Middle frontal gyrus (tissue), 1 donor: ENCODE measurements around the gene NPVF.

ENCODE experiments used
- DNase-seq: peaks from one replicate; pipeline ENCODE4 v3.0.0-alpha.2; 2015; ENCODE audit warnings: low spot score; ENCODE audit errors: extremely low spot score

Gene NPVF, protein sequence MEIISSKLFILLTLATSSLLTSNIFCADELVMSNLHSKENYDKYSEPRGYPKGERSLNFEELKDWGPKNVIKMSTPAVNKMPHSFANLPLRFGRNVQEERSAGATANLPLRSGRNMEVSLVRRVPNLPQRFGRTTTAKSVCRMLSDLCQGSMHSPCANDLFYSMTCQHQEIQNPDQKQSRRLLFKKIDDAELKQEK

DNA sequence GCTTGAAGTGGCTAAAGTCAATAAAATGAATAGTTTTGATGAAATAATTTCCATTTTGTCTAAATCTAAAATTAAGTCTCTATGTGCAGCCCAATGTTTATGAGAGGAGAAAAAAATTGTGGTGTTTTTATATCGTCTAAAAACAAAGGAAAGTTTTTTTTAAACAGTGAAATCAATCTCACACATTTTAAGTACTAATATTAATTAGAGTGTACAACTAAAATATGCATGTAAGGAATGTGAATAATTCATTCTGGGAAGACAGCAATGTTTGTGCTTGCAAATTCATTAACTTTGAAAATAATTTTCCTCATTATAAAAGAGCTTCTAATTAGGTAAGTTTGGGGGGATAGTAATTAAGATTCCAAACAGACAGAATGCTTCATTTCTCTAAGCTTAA lies at the start of gene NPVF:
TSS of gene NPVF (minus strand) at position 101 of the 400 bp plus-strand sequence. CDS start at position 54, 47 bp downstream.
- DNase-seq, result no peak

DNA sequence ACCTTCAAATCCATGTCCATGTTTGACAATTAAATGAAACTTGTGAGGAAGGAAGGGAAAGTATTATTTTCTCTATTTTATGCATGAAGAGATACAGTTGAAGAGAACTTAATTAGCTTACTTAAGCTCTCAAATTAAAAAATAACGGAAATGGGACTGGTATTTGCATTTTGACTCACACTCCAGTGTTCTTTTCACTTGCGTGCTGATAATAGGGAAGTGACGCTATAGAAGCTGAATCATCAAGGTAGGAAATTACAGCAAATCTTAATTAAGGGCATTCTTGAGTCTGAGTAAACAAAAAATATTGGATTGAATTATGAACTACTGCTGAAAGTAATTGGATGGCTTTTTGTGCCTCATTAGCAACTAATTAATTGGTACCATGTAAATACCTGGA lies 44.0 kb upstream of the NPVF start:
- DNase-seq, result no peak

DNA sequence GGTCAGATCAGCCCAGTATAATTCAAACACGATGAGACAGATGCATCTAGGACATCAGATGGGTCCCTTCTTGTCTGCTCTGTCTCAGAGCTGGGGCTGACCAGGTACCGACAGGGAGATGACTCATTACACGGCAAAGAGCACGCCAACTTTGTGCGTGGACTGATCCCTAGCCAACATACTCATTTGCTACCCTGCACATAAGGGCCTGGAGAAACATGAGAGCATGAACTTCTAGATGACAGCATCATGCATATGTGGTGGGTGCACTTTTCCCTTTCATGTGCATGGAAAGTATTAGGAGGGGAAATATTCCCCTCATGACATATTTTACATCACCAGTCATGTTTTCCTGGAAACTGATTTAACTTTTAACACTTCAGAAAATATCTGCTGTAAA lies 35.1 kb upstream of the NPVF start:
- DNase-seq, result no peak

DNA sequence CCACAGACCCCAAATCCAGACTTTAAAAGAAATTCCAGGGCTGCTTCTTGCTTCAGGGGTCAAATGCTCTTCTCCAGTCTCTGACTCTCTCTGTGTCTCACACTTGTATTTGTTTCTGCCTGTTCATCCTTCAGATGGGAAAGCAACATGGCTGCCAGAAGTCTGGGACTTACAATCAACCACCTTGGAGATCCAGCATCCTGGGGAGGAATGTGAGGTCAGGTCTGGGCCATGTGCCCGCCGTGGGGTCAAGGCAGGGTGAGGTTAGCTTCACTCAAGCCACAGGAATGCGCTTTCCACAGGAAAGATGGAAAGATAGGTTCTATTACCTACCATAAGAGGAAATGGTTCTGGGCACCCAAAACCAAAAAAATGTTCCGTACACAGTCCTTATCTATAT lies 34.3 kb upstream of the NPVF start:
- DNase-seq, result no peak

DNA sequence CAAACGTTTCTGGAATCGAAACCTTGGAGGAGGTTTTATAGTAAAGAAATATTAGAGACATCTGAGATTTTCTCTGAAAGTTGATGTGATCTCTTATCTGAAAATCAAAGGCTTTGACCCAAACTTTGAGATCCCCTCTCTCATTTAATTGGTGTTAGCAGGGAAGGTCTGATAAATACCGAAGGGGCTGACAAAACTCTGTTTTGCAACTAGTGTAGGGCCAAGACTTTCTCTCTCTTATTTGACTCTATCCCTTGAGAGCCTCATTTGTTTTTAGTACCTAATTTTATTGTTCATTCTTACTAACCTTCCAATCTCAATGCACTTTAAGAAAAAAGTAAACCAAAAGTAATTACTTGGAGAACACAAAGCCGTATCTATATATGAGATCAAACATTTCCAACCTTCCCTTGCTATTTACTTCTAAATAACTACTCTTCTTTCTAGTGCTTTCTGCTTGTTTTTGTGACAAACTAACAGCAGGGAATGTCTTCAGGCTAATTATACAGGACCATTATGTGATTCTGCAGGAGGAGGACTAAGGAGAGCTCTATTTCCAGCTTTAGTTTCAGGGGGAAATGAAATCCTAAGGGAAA lies 33.4 kb upstream of the NPVF start:
- no peak for DNase-seq

DNA sequence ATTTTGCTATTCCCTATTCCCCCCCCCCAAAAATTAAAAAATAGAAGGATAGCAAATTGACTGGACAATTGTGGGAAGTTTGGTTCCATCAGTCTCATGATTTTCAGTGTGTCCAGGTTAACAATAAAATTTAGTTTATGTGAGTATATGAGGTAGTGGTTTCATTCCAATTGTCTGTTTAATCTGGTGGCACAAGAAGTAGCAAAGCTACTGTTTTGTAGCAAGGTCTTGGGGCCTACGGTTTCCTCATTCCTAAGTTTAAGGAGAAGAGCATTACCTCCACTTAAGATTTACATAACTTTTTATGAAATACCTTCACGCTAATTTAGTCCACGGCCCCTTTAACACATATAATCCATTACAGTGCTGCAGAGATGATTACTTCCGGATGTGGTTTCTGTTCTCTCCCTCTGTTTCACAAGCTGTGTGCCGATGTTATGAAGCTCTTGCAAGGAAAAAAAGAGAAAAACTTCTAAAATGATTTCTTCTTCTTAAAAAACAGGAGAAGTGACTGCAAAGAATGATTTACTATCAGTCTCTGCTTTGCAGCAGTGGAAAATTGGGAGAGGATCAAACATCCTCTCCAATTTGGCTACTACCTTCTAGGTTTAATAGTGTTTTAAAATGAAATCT lies 32.7 kb upstream of the NPVF start:
- no peak for DNase-seq

DNA sequence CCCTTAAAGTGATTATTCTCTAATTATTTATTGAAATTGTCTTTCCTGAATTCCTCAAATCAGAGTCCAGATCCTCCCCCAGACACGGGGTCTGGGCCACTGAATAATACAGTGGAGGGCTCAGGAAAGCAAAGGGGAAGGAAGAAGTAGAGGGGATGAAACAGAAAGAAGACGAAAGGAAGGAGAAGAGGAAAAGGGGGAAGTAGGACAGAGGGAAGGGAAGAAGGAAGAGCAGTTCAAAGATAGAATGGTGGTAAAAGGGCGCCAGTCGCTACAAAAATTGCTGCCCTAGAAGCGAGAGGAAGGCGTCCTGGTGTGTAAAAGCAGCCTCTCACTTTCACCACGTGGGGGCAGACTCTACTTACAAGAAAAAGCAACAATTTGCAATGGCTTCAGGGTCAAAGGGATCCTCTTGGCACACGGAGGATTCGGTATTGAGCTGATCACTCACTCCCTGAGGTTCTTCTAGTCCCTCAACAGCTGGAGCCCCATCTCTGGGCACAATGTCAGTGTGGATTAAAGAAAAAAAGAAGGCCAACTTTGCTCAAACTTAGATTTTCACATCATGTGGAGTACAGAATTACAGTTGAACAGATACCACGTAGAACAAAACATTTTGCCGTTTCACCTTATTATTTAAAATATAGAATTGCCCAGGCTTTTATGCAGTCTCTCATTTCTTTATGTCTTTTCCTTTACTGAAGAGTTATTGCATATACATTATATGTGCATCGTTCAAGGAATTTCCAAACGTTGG lies 31.4 kb upstream of the NPVF start:
- DNase-seq, result peak; percentile 30

DNA sequence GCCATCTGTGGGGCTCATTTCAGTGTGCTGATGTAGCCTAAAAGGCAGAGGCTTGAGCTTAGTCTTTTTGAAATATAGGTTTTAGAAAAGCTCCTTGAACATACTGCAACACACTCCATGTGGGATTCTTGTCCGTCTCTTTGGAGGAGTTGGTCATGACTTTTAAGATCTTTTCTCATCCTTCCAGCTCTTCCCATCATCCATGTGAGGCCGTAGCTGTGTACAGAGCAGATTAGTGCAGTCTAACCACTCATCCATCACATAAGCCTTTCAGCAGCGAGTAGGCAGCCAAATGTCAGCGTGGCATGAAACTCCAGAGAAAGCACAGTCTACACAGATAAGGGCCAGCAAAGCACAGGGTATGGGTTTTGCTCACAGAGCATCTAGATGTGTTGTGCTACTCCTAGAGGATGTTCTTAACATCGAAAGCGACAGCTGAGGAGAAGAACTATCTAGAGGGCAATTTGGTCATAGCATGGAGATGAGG lies 28.1 kb upstream of the NPVF start:
- no peak for DNase-seq

DNA sequence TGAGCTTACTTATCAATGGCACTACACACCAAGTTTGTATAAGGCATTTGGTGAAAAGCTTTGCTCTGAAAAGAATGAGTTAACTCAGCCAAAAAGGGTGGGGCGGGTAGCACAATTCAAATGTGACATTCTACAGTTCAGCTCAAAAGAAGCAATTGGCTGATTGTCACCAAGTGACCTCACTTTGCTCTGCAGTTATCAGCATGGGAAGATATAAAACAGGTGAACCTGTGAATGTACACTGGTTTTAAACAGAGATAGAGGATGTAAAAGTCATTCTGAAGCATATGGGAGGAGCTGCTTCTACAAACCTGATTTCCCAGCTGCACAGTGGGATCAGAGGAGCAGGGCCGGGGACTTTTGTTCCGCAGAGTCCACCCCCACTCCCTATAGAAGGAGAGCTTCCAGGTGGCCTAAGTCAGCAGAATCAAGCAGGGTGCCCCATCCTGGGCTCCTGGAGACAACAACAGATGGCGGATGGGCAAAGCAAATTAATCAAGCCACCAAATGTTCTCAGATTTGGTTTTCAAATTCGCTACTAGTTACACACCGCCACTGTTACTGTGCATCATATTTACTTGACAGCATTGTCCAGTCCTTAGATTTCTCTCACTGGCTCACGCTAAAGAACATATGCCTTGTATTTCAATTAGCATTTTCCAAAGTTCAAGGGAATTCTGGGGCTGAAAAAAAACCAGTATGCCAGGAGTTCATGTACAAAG lies 27.5 kb upstream of the NPVF start:
- no peak for DNase-seq

DNA sequence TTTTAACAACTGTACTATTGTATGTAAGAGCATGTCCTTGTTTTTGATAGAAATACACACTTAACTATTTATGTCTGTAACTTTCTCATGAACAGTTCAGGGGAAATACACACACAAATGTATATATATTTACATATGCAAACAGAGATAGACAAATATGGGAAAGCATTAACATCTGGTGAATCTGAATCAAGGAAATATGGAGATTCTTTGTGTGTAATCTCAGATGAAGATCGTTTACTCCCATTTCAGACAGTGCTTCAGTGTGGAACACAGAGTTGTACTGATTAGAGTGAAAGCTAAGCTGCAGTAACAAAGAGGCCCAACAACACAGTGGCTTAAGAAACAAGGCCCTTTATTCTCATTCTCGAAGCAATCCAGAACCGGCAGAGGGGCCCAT lies 26.3 kb upstream of the NPVF start:
- DNase-seq, result no peak

DNA sequence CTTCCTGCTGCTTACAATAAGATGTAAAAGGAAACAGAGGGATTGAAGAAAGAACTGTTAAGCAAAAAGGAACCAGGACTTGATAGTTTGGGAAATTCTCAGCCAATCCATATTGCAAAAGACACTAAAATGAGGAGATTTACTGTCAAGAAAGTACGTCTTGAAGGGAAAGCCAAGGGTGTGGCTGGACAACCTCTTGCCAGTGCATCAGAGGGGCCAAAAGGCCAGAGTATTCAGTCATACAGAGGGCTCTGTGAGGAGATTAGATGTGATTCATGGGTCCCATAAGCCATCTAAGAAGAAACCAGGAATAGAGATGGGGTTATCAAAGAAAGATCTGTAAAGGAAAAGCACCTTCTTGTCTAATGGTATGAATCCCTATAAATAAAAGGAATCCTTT lies 25.4 kb upstream of the NPVF start:
- DNase-seq, result no peak

DNA sequence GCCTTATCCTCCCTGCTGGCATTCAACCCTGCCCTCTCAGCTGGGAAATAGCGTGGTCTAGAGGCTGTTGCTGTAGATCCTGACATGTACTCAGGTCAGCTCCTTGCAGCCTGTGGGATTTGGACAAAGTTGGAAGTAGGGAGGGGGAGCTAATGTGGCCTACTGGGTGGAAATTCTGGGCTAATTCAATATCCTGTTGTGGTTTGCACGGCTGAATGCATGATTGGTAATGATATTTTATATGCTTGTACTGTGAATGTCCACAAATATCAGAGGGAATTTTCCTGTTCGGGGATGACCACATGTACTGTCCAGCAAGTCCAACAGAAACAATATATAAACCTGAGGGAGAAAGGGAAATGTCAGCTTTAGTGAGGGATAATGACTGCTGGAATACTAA lies 22.1 kb upstream of the NPVF start:
- no peak for DNase-seq

DNA sequence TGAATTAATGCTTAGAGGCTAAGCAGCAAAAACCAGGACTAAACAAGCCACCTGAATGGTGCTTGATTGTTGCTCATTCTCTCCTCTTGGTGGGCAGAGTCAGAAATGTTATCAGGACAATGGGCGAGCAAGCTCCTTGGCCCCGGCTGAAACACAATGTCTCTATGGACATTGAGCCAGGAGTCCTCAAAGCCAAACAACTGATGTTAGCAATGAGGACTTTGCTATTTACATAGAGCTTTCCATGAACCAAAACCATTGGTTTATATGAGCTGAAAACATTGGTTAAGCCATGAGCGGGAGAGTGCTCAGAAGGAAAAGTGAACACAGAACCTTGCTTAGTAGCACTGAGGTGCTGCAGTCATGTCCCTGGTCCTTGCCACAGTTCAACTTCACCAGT lies 21.5 kb upstream of the NPVF start:
- no peak for DNase-seq

DNA sequence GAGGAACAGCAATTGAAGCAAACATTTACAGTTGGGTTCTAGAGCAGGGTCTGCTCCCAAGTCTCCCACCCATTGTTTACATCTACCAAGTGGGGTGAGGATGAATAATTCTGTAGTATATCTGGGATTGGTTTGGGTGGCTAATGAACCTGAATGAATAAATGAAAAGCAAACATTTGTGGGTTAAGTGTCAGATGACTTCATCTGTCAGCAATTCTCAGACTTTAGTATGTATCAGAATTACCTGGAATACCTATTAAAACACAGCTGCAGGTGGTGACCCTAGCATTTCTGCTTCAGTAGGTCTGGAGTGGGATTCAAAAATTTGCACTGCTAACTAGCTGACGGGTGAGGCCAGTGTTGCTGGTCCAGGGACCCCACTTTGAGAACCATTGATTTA lies 18.0 kb upstream of the NPVF start:
- no peak for DNase-seq

DNA sequence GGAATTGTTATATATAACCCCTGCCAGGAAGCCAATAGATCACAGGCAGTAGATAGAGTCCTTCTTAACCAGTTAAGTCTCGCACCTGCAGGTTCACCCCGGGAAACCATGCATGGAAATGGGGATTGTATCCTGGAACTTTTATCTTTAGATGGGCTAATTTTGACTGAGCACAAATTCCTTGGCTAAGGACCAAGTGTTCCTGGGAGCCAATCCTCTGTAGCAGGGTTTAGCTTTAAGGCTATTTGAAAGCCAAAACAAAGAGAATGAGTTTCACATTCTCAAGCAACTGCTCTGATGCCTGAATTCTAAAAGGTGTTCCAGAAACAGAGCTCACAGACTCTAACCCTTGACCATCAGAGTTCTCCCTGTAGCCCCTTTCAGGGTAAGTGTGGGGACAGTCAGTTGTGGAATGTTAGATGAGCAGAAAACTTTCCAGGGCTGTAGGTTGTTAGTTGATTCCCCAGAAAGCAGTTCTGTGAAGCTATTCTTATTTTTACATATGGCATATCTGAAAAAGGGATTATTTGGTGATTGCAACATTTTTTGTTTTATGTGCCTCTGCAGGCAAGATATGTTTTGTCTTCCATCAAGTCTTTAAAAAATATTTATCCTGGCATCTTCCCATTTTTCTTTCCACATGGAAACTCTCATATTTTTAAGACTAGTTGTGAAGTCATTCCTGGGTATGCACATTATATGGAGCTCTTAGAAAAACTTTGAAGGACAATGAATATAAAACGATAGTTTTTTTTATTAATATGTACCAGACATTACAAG lies 16.2 kb upstream of the NPVF start:
- no peak for DNase-seq

DNA sequence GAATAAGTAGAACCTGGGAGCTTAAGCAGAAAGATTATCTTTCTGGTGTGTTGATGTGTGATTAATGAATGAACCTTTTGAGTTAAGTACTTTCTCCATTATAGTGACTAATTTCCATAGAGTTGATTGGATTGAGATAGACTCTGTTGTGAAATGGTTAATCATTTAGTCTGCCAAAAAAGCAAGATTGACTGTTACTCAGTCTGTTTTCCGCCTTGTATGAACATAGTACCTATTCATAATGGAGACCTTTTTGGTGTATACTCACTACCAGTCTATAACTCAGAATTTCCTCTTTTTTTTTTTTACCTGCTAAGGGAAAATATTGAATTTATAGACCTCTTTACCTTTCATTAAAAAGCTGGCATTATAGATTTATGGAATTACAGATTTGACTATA lies 14.4 kb upstream of the NPVF start:
- DNase-seq, result no peak

DNA sequence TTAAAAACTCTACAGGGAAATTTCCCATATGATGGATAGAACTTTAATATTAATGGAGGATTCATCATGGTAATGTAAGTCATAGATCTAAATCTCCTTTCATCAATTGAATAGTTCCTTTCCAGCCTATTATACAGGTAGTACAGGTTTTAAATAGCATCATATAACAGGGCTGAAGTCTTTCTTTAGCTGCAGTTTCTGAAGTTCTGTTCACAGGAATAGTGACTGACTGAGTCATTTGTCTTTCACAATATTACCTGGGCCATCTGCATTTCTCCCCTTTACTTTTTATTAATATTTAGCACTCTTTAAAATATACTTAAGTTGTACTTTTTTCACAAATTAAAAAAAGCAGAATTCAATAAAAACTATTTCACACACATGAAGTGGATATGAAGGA lies 12.6 kb upstream of the NPVF start:
- DNase-seq, result no peak

DNA sequence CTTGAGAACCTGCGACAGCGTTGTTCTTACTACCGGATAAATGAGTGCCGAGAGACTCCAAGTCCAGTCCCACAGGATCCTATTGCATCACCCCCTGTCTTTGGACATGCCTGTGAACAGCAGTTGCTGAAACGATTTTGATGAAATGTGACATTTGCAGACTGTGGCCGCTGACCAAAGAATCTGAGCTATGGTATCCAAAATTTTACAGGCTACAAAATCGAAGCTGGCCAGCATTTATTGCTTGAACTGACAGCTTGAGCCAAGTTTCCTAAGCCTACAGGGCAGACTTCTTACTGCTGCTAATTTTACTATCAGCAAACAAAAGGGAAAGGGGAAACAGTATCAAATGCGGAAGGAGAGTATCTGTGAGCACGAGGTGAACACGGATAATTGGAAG lies 12.1 kb upstream of the NPVF start:
- DNase-seq, result no peak

DNA sequence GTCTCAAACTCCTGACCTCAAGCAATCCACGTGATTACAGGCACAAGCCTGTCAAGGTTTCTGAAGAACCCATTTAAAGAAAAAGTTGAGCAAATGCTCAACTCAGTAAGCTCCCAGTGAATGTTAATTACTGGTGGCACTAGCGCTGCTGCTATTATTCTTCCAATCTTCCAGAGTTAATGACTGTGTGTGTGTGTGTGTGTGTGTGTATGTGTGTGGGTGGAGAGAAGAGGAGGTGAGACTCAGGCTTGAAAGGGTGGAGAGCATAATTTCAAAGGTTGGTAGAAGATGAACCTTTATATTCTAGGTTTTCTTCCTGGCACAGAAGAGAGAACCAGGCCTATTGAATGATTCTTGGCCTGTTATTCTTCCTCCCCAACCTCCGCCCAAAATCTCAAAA lies 11.6 kb upstream of the NPVF start:
- no peak for DNase-seq

DNA sequence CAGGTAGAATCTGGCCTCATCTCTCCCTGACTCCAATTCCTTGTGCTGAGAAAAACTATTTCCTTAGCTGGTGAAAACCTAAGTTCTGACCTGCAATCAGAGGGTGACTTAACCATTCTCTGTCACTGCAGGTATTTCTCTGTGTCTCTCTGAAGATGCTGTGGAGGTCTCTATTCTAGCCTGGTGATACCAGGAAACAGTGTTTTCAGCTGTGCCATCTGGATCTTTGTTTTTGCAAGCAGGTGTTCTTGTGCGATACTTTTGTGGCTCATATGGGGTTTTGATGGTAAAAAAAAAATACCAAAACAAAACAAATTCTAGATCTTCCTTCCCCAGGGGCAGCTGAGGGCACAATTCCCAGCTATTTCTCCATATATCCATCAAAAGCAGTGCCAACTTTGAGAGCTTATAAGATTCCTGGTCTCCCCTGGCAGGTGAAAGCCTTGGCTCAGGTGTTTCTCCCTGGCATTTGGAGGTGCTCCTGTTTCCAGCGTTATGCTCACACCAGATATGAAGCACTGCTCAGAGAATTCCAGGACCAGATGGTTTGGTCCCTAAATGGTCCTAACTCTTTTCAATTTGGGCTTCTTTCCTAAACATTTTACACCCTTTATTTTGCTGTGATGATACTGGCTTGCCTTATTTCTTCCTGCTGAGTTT lies 9.9 kb upstream of the NPVF start:
- DNase-seq, result no peak
